GM19372 (cell line): ENCODE data around the gene PPIP5K1.

Source experiments
- ATAC-seq: cut with Tn5 transposase; IDR thresholded peaks from one replicate; pipeline ENCODE4 v1.9.1; 2021; ENCODE audit warnings: mild to moderate bottlenecking, low read depth, moderate library complexity; ENCODE audit not compliant: unreplicated experiment

Gene PPIP5K1

GRCh38 chr15:43492673-43493601, 97.1 kb downstream of the PPIP5K1 start, which contains the start of gene TP53BP1:
TSS of gene TP53BP1 (minus strand) at chr15:43493156. CDS start at chr15:43493043, 113 bp downstream.
- peak; percentile 99 for ATAC-seq

- no peak for ATAC-seq
These were observed 97.7 kb downstream of the PPIP5K1 start for GRCh38 chr15:43492266-43492665.

GRCh38 chr15:43489191-43489590, 100.8 kb downstream of the PPIP5K1 start:
- no peak for ATAC-seq

- ATAC-seq: no peak
These were observed 101.2 kb downstream of the PPIP5K1 start for GRCh38 chr15:43488790-43489189.

- ATAC-seq: no peak
These were observed 102.6 kb downstream of the PPIP5K1 start for GRCh38 chr15:43487271-43487895.

- no peak for ATAC-seq
These were observed 105.6 kb downstream of the PPIP5K1 start for GRCh38 chr15:43484455-43484854.
